Fibroblast of lung (primary cell): ENCODE measurements around the gene LSS. TPM values are rescaled to one million over a fixed set of nuclear protein-coding genes. Genes with fewer than 3 reads are reported as not detected.
"Not testable (repeated sequence)": the region's sequence is repeated elsewhere in the genome, so short reads cannot be mapped to it uniquely, and the experiment has no call there.

ENCODE experiments used
- DNase-seq, 2 donors: peaks; one replicate each; pipeline versions ENCODE4 v3.0.0 to v3.0.0-alpha.2; 2010; ENCODE audit warnings: low read depth in 2 of 2
- H2AFZ ChIP-seq: 2 replicates; pipeline ENCODE4 v1.5.1; 2012; ENCODE audit warnings: low read length, control low read depth, inconsistent platforms
- H3K27ac ChIP-seq: 2 replicates; pipeline ENCODE4 v1.5.1; 2011; ENCODE audit warnings: low read length, control low read depth; ENCODE audit not compliant: insufficient read depth
- H3K27me3 ChIP-seq: 2 replicates; pipeline ENCODE4 v1.5.1; 2011; ENCODE audit warnings: mild to moderate bottlenecking, low read length; ENCODE audit not compliant: control insufficient read depth, insufficient read depth
- H3K36me3 ChIP-seq: 2 replicates; pipeline ENCODE4 v1.5.1; 2011; ENCODE audit warnings: low read length; ENCODE audit not compliant: control insufficient read depth, insufficient read depth
- H3K4me1 ChIP-seq: 2 replicates; pipeline ENCODE4 v1.5.1; 2011; ENCODE audit warnings: low read length; ENCODE audit not compliant: control insufficient read depth, insufficient read depth; ENCODE audit errors: extremely low read depth
- H3K4me2 ChIP-seq: 2 replicates; pipeline ENCODE4 v1.5.1; 2011; ENCODE audit warnings: low read length, control low read depth; ENCODE audit not compliant: insufficient read depth; ENCODE audit errors: extremely low read depth
- H3K4me3 ChIP-seq, 4 experiments: fragments of 200-600 bp in 1 of 4; sonication (generic) in 1 of 4; replicated peaks in 1 of 4; 2 replicates each; pipeline ENCODE4 v1.5.1; 2011 to 2016; ENCODE audit warnings: low read length in 4 of 4, low read depth in 3 of 4, mild to moderate bottlenecking in 3 of 4, control low read depth in 2 of 4, inconsistent platforms in 1 of 4, mixed read lengths in 1 of 4; ENCODE audit not compliant: insufficient read depth in 1 of 4; ENCODE audit errors: control extremely low read depth in 1 of 4
- H3K79me2 ChIP-seq: 2 replicates; pipeline ENCODE4 v1.5.1; 2012; ENCODE audit warnings: mild to moderate bottlenecking, low read length, inconsistent platforms; ENCODE audit not compliant: control insufficient read depth, insufficient read depth
- H3K9ac ChIP-seq: 2 replicates; pipeline ENCODE4 v1.5.1; 2011; ENCODE audit warnings: mild to moderate bottlenecking, low read length, control low read depth; ENCODE audit not compliant: insufficient read depth
- H3K9me3 ChIP-seq: 2 replicates; pipeline ENCODE4 v1.5.1; 2012; ENCODE audit warnings: low read depth, low read length; ENCODE audit not compliant: control insufficient read depth, insufficient read depth
- H4K20me1 ChIP-seq: 2 replicates; pipeline ENCODE4 v1.5.1; 2011; ENCODE audit warnings: low read length; ENCODE audit not compliant: control insufficient read depth, insufficient read depth; ENCODE audit errors: extremely low read depth
- CTCF ChIP-seq, 2 donors: IDR thresholded peaks in 1 of 2; conservative IDR thresholded peaks in 1 of 2; 1 replicate in 1 of 2; 2 replicates in 1 of 2; pipeline ENCODE4 v1.5.1; 2011 to 2012; ENCODE audit warnings: low read length in 2 of 2, control low read depth in 1 of 2, inconsistent platforms in 1 of 2, low read depth in 1 of 2, mild to moderate bottlenecking in 1 of 2
- EZH2 ChIP-seq: IDR thresholded peaks from 2 replicates; pipeline ENCODE4 v1.5.1; 2012; ENCODE audit warnings: low read length, control low read depth, mild to moderate bottlenecking; ENCODE audit errors: missing control alignments
- polyA plus RNA-seq, 2 donors: library from polyadenylated mRNA; depleted of rRNA in 1 of 2; stranded (reverse) in 1 of 2; unstranded in 1 of 2; fragments of >200 nt; gene quantifications; 2 replicates each; pipeline ENCODE4 v1.2.1, GENCODE V29; 2011 to 2012; ENCODE audit warnings: missing spikeins in 1 of 2
- total RNA-seq: library from RNA; depleted of rRNA; stranded (reverse); fragments of >200 nt; gene quantifications from 2 replicates; pipeline ENCODE4 v1.2.1, GENCODE V29; 2014

Gene LSS
- total and polyA plus RNA-seq, 2 donors (not counting 1 experiment from before 2014, with no cell fraction given), result 97.6 to 252 TPM

GRCh38 chr21:46147429-46147828 is 81.1 kb downstream of the LSS start:
- not testable (repeated sequence) for H3K27ac ChIP-seq, H2AFZ ChIP-seq, H3K4me3 ChIP-seq, H3K9ac ChIP-seq, H3K36me3 ChIP-seq, H3K4me1 ChIP-seq, H3K27me3 ChIP-seq, H3K4me2 ChIP-seq, H3K79me2 ChIP-seq, H3K9me3 ChIP-seq, H4K20me1 ChIP-seq
- DNase-seq, result peak in 1 of 2 donors; percentile 36
- peak; percentile 45 to 69 for TF ChIP-seq CTCF (conservative IDR thresholded peaks at IDR 0.05 in 1 of 2, IDR thresholded peaks at IDR 0.05 in 1 of 2; ENCODE audit: low read depth in 1 of 2, low read length in 2 of 2)

- H3K27me3 ChIP-seq, result no peaks in the 10 kb centered on the region
- no peaks in the 10 kb centered on the region for H3K79me2 ChIP-seq
- H2AFZ ChIP-seq, result no peak overlapping the region
- no peak overlapping the region for H3K4me3 ChIP-seq
- TF ChIP-seq CTCF (conservative IDR thresholded peaks at IDR 0.05 in 1 of 2, IDR thresholded peaks at IDR 0.05 in 1 of 2; ENCODE audit: low read depth in 1 of 2, low read length in 2 of 2) (no peak), EZH2 (no peak)
- H3K9ac ChIP-seq, result no peak overlapping the region
- no peaks in the 10 kb centered on the region for H3K36me3 ChIP-seq
- DNase-seq, result no peak
- H4K20me1 ChIP-seq, result no peaks in the 10 kb centered on the region
- no peaks in the 10 kb centered on the region for H3K9me3 ChIP-seq
- no peak overlapping the region for H3K27ac ChIP-seq
- H3K4me2 ChIP-seq, result no peak overlapping the region
- peaks cover 3% of the 10 kb centered on the region for H3K4me1 ChIP-seq
Measured at GRCh38 chr21:46146856-46147255, 81.7 kb downstream of the LSS start.

- H3K9me3 ChIP-seq, result no peaks in the 10 kb centered on the region
- DNase-seq, result no peak
Measured at GRCh38 chr21:46145840-46146691, 82.5 kb downstream of the LSS start.

More at GRCh38 chr21:46145840-46146691, 82.5 kb downstream of the LSS start:
- Histone ChIP-seq H3K36me3 (no peaks in the 10 kb centered on the region), H3K9ac (no peak overlapping the region), H3K27me3 (no peaks in the 10 kb centered on the region), H3K4me3 (no peak overlapping the region), H3K4me1 (peaks cover 3% of the 10 kb centered on the region), H3K27ac (no peak overlapping the region), H3K4me2 (no peak overlapping the region), H3K79me2 (no peaks in the 10 kb centered on the region), H4K20me1 (no peaks in the 10 kb centered on the region), H2AFZ (no peak overlapping the region)
- TF ChIP-seq EZH2, result no peak
- no peak for TF ChIP-seq CTCF (conservative IDR thresholded peaks at IDR 0.05 in 1 of 2, IDR thresholded peaks at IDR 0.05 in 1 of 2; ENCODE audit: low read depth in 1 of 2, low read length in 2 of 2)
